Measurements from ENCODE around the gene UBE2G1.

GRCh38 chr17:4262703-4263102 is 103.8 kb downstream of the UBE2G1 start:
- no peak for TF ChIP-seq REST (IDR thresholded peaks at IDR 0.05)
- no peak for TF ChIP-seq POLR2AphosphoS2 (conservative IDR thresholded peaks at IDR 0.05; ENCODE audit: low read length)
- no peak for TF ChIP-seq CTCF (IDR thresholded peaks at IDR 0.05)
- no peak for TF ChIP-seq USF2 (IDR thresholded peaks at IDR 0.05)
- no peak for TF ChIP-seq BCL3 (IDR thresholded peaks at IDR 0.05)
- TF ChIP-seq JUNB (IDR thresholded peaks at IDR 0.05), result no peak
- TF ChIP-seq KDM1A (IDR thresholded peaks at IDR 0.05; ENCODE audit: low read depth), result no peak
